A549 treated with GW870086 at 1 μM for 4 hours (cell line): ENCODE data around the gene MAGEA1. TPM values are rescaled to one million over a fixed set of nuclear protein-coding genes. Genes with fewer than 3 reads are reported as not detected.

Experiments
- total RNA-seq: library from RNA; stranded (reverse); fragments of 200-300 nt; extraction: Qiagen RNA extraction; gene quantifications from 5 replicates; pipeline ENCODE4 v1.2.3, GENCODE V29; 2022; ENCODE audit warnings: low read depth

The MAGEA1 gene
- total RNA-seq: 0.09 to 0.22 TPM (median 0.16 TPM) in 3 of 5 replicates, not detected in the others

GRCh38 chrX:153179131-153179530 lies at the start of gene MAGEA1:
Gene MAGEA1 (plus strand): TSS chrX:153179284. CDS start chrX:153182390, 3,106 bp downstream.

Other genes with a start within 250 kb of the MAGEA1 start
- gene PNMA5, start 185.2 kb upstream of the MAGEA1 start, total RNA-seq: not detected in 5 replicates
- 0.13 to 0.27 TPM (median 0.16 TPM) in 5 replicates for gene PNMA3, start 122.8 kb upstream of the MAGEA1 start, total RNA-seq
- 3.7 to 5.1 TPM (median 4.5 TPM) in 5 replicates for gene PNMA6A, start 106.8 kb upstream of the MAGEA1 start, total RNA-seq
- not detected in 5 replicates for gene PNMA6F, start 142.5 kb downstream of the MAGEA1 start, total RNA-seq
- gene ZNF275, start 154.9 kb downstream of the MAGEA1 start, total RNA-seq: 4.8 to 6.5 TPM (median 6.0 TPM) in 5 replicates
- 0.07 TPM in 1 of 5 replicates, not detected in the others for gene PNMA6E, start 222.1 kb downstream of the MAGEA1 start, total RNA-seq
- gene ZFP92, start 232.2 kb downstream of the MAGEA1 start, total RNA-seq: 0.42 to 0.59 TPM (median 0.57 TPM) in 5 replicates